WI38 (cell line): Measurements from ENCODE around the gene SSRP1.
"Not testable (repeated sequence)": the region's sequence is repeated elsewhere in the genome, so short reads cannot be mapped to it uniquely, and the experiment has no call there.

ENCODE experiments used
- H3K4me3 ChIP-seq: 2 replicates; pipeline ENCODE4 v1.5.1; 2011; ENCODE audit warnings: low read depth, mild to moderate bottlenecking, control low read depth, low read length
- CTCF ChIP-seq: IDR thresholded peaks from 2 replicates; pipeline ENCODE4 v1.5.1; 2012; ENCODE audit warnings: low read depth, mild to moderate bottlenecking, control low read depth, low read length

SSRP1 gene

GRCh38 chr11:57294225-57295131 lies 41.2 kb downstream of the SSRP1 start:
- TF ChIP-seq CTCF, result no peak
- no peak overlapping the region for H3K4me3 ChIP-seq

GRCh38 chr11:57290288-57290687 lies 45.4 kb downstream of the SSRP1 start:
- H3K4me3 ChIP-seq, result no peak overlapping the region

GRCh38 chr11:57288771-57289579 lies 46.7 kb downstream of the SSRP1 start:
- TF ChIP-seq CTCF, result no peak
- H3K4me3 ChIP-seq, result no peak overlapping the region

More at GRCh38 chr11:57290288-57290687, 45.4 kb downstream of the SSRP1 start:
- TF ChIP-seq CTCF, result no peak

GRCh38 chr11:57287884-57288283 lies 47.8 kb downstream of the SSRP1 start:
- no peak for TF ChIP-seq CTCF
- H3K4me3 ChIP-seq, result no peak overlapping the region

GRCh38 chr11:57283231-57283990 lies 52.3 kb downstream of the SSRP1 start:
- TF ChIP-seq CTCF, result no peak

GRCh38 chr11:57281546-57281945 lies 54.1 kb downstream of the SSRP1 start:
- not testable (repeated sequence) for H3K4me3 ChIP-seq

More at GRCh38 chr11:57283231-57283990, 52.3 kb downstream of the SSRP1 start:
- H3K4me3 ChIP-seq, result no peak overlapping the region

- TF ChIP-seq CTCF, result no peak
- no peak overlapping the region for H3K4me3 ChIP-seq
Observed at GRCh38 chr11:57279116-57279515, 56.6 kb downstream of the SSRP1 start.
